GM18508 (cell line): ENCODE results near the gene PTPRH.
"Not testable (repeated sequence)": the region's sequence is repeated elsewhere in the genome, so short reads cannot be mapped to it uniquely, and the experiment has no call there.

Experiments used
- ATAC-seq: cut with Tn5 transposase; IDR thresholded peaks from one replicate; pipeline ENCODE4 v1.9.1; 2021; ENCODE audit warnings: moderate number of reproducible peaks; ENCODE audit not compliant: insufficient read depth, unreplicated experiment

The PTPRH gene

DNA sequence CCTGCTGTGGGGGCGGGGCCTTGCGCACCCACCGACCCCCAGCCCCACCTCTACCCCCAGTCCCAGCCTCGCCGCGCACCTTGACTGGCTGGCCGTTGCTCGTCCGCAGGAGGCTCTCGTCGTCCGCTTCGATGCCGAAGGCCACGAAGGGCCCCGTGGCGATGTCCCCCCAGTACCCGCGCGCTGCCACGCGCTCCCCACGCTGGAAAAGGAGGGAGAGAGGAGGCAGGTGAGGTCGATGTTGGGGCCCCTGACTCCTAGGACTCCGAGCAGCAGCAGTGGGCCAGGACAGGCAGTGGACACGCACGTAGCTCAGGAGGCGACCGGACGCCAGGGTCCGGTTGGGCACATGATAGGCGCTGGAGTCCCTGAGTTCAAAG is 48.3 kb downstream of the PTPRH start:
- ATAC-seq: no peak

- ATAC-seq: no peak
Measured at GRCh38 chr19:55160128-55160985, 48.9 kb downstream of the PTPRH start.

GRCh38 chr19:55158848-55159749 is 50.2 kb downstream of the PTPRH start:
- ATAC-seq: no peak

DNA sequence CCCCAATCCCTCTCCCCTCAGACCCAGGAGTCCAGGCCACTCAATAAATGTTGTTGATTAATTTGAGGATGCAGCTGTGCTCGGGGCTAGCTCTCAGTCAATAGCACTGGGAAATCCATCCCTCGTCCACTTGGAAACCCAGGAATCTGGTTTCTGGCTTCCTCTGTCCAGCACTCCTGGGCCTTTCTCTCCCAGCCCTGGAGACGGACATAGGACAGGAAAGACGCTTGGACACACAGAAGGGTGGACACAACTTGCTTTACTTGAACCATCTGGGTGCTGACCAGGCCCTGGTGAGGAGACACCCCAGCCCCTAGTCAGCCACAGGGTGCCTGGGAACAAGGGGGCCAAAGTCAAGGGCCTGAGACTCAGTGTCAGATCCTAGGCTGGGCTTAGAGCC is 50.9 kb downstream of the PTPRH start:
- no peak for ATAC-seq

DNA sequence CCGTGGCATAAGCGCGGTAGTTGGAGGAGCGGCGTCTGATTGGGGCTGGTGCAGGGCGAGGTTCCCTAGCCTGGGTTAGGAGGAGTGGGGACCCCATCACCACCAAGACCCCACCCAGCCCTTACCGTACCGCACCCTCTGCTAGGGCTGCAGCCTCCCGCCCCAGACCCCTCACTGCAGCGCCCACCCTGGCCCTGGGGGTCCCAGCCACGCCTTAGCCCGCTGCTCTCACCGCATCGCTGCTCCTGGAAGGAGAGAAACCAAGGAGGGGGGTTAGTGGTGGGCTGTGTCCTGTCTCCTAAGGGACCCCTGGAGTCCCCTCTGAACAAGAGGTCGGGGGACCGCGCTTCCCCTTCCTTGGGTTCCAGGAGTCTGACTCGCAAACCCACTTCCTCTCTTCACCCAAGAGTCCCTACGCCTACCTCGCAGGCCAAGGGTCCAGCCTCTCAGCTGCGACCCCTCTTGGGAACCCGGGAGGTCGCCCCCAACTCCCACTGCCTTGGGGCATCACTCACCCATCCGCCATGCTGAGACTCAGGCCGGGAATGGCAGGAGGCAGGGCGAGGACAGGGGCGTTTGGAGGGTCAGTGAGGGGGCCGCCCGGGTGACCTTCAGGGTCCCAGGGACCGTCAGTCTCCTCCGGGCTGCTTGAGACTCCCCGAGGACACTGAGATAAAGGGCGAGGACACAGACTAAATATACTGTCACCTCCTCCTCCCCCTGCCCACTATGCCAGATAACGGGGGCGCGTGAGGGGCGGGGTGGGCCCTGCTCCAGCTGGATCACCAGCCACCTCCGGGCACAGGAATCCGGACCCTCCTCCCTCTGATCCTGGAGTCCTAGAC is 52.0 kb downstream of the PTPRH start, which contains the start of gene TNNI3:
Gene TNNI3, minus strand, starts transcription at position 669 of the 845 bp plus-strand sequence. Its CDS starts 143 bp downstream, at position 526.
- no peak for ATAC-seq

DNA sequence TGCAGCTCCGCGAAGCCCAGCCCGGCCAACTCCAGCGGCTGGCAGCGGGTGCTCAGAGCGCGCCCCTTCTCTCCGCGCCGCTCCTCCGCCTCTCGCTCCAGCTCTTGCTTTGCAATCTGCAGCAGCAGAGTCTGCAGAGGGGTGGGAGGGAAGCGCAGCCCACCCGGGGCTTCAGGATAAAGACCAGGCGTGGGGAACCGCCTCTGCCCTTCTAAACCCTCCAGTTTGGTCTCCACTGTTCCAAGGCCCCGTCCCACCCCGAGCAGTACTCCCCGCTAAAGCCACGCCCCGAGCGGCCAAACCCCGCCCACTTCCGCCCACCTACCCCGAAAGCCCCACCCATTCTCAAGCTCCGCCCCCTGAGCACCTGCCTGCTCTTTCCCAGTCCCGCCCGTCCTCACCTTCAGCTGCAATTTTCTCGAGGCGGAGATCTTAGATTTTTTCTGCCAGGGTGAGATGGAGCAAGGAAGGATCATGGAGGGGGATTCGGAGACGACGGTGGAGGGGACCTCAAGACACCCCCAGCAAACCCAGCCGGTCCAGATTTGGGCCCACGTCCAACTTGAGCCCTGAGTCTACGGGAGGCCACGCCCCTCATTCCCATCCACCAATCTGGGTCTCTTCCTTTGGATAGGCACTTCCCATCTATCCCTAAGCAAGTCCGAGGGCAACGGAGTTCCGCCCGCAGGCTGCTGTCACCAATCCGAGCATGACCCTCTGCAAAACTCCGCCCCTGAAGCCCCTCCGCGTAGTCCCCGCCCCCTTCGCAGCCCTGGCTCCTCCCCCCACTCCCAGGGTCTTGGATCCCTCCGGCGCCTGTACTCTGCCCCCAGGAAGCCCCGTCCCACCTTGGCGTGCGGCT is 52.9 kb downstream of the PTPRH start:
- no peak for ATAC-seq

DNA sequence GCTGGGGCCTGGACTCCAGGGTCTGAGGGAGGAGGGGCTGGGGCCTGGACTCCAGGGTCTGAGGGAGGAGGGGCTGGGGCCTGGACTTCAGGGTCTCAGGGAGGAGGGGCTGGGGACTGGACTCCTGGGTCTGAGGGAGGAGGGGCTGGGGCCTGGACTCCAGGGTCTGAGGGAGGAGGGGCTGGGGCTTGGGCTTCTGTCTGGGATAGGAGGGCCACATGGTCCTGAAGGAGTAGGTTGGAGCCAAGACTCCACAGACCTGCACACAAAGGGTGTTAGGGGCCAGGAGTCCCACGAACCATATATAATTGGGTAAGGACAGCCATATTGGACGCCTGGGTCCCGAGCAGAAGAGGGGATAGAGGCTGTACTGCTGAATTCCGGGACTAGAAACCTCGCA is 53.5 kb downstream of the PTPRH start:
- ATAC-seq: not testable (repeated sequence)

- no peak for ATAC-seq
Measured at GRCh38 chr19:55153652-55154264, 55.5 kb downstream of the PTPRH start.

DNA sequence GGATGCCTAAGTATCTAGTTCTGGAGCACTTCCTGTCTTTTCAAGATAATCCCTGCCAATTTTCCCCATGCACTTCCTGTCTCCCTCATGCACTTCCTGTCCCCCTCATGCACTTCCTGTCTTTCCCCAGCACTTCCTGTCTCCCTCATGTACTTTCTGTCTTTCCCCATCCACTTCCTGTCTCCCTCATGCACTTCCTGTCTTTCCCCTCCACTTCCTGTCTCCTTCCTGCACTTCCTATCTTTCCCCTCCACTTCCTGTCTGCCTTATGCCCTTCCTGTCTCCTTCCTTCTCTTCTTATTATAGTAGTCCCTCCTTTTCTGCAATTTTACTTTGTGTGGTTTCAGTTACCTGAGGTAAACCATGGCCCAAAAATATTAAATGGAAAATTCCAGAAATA is 57.3 kb downstream of the PTPRH start:
- ATAC-seq: no peak

DNA sequence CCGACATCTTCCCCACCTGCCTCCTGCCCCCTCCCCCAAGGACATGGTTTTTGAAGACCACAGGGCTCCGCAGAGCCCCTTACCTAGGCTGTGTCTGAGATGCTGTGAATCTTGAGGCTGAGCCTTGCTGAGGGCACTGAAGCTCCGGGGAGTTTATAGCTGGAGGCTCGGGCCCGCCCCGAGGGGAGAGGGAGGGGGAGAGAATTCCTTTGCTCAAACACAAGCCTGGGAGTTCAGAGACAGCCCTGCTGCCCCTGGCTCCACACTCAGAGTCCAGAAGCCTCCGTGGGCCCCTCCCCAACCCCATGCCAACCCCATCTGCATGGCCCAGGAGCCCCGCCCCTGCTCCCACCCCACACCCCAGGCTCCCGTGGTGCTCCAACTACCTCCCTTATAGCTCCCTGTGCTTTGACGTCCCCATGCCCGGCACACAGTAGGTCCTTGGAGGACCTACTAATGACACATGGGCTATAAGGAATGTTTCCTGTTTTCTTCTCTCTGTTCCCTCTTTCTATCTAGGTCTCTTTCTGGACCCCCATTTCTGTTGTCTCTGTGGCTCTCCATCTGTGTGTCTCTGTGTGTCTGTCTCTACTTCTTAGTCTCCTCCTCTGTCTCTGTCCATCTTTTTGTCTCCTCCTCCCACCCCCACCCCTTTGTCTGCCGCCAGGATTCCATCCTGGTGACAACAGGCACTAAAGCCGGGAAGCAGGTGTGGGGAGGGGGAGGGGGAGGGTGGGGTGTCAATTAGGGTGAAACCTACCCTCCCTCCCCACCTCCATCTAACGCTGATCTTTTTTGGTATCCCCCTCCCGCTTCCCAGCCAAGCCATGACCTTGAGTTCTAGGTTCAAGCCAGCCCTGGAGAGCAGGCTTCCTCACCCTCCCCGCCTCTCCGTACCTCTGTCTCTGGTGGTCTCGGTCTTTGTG is 60.0 kb downstream of the PTPRH start, which contains the start of gene TNNT1:
Gene TNNT1, minus strand, starts transcription at position 129 of the 926 bp plus-strand sequence. CDS start 2,049 bp downstream, outside the sequence.
- ATAC-seq: no peak

- ATAC-seq: no peak
Measured at GRCh38 chr19:55147545-55148251, 61.6 kb downstream of the PTPRH start.

- ATAC-seq: no peak
Measured at GRCh38 chr19:55146705-55147273, 62.5 kb downstream of the PTPRH start.

DNA sequence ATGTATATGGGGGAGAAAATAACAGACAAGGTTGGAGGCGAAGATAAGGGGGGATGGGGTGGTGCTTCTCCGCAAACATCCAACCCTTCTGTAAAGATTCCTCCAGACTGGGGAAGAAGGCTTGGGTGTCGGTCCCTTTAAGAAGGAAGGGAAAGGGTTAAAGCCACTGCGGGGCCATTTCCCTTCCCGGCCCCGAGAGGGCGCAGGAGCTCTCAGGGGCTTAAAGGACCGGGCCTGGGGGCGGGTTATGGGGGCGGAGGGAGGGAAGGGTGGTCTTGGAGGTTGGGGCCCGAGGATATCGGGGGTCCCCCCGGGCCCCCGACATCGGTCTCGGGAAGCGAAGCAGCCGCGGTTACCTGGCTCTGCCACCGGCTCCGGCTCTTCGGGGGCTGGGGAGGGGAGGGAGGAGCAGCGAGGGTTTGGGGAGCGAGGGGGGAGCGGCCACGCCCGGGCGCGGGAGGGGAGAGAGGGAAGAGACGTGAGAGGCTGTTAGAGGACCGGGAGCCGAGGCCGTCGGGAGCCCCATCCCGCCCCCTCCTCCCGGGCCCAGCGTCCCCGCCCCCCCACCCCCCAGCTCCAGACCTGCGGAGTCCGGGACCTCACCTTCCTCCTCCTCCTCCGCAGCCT is 63.1 kb downstream of the PTPRH start:
- ATAC-seq: no peak

- no peak for ATAC-seq
Measured at GRCh38 chr19:55145232-55145631, 64.1 kb downstream of the PTPRH start.

DNA sequence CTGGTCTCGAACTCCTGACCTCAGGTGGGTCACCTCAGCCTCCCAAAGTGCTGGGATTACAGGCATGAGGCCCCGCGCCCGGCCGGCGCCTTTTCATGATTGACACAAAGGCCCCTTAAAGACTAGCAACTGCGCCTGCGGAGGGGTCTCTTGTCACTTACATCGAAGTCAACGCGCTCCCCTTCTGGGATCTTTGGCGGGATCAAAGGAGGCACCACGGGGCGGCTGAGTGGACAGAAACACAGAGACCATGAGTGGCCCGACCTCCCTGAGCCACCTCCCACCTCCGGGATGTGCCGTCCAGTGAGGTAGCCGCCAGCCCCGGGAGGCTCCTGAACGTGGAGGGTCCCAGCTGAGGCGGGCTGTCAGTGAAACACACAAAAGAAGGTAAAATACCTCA is 67.6 kb downstream of the PTPRH start:
- no peak for ATAC-seq

GRCh38 chr19:55137915-55138314 is 71.4 kb downstream of the PTPRH start:
- no peak for ATAC-seq
